Subcutaneous abdominal adipose tissue (tissue), 5 donors: ENCODE measurements around the gene GOLGB1.
"Not testable (repeated sequence)": the region's sequence is repeated elsewhere in the genome, so short reads cannot be mapped to it uniquely, and the experiment has no call there.

Source experiments
- H3K27ac ChIP-seq: one replicate; pipeline ENCODE4 v1.7.0; 2013; ENCODE audit warnings: low read depth, mild to moderate bottlenecking, inconsistent platforms, low read length, moderate library complexity
- H3K27me3 ChIP-seq, 5 donors: one replicate each; pipeline ENCODE4 v1.7.0; 2013; ENCODE audit warnings: low read length in 5 of 5, inconsistent platforms in 1 of 5; ENCODE audit not compliant: control insufficient read depth in 5 of 5, insufficient read depth in 4 of 5
- H3K36me3 ChIP-seq, 5 donors: one replicate each; pipeline ENCODE4 v1.7.0; 2013; ENCODE audit warnings: low read length in 5 of 5; ENCODE audit not compliant: control insufficient read depth in 5 of 5, insufficient read depth in 5 of 5
- H3K4me1 ChIP-seq, 5 donors: one replicate each; pipeline ENCODE4 v1.7.0; 2013; ENCODE audit warnings: low read length in 5 of 5, mild to moderate bottlenecking in 3 of 5, moderate library complexity in 1 of 5; ENCODE audit not compliant: control insufficient read depth in 5 of 5, insufficient read depth in 5 of 5
- H3K4me3 ChIP-seq, 5 donors: one replicate each; pipeline ENCODE4 v1.7.0; 2013; ENCODE audit warnings: low read length in 5 of 5, low read depth in 1 of 5
- H3K9ac ChIP-seq, 5 donors: one replicate each; pipeline ENCODE4 v1.7.0; 2013; ENCODE audit warnings: low read length in 5 of 5, mild to moderate bottlenecking in 4 of 5, moderate library complexity in 3 of 5
- H3K9me3 ChIP-seq, 5 donors: one replicate each; pipeline ENCODE4 v1.7.0; 2013; ENCODE audit warnings: low read length in 5 of 5; ENCODE audit not compliant: control insufficient read depth in 5 of 5
- donor health status: healthy.
- donor health status: healthy.
- donor health status: healthy.
- donor health status: healthy.
- donor health status: healthy.

Gene GOLGB1

DNA sequence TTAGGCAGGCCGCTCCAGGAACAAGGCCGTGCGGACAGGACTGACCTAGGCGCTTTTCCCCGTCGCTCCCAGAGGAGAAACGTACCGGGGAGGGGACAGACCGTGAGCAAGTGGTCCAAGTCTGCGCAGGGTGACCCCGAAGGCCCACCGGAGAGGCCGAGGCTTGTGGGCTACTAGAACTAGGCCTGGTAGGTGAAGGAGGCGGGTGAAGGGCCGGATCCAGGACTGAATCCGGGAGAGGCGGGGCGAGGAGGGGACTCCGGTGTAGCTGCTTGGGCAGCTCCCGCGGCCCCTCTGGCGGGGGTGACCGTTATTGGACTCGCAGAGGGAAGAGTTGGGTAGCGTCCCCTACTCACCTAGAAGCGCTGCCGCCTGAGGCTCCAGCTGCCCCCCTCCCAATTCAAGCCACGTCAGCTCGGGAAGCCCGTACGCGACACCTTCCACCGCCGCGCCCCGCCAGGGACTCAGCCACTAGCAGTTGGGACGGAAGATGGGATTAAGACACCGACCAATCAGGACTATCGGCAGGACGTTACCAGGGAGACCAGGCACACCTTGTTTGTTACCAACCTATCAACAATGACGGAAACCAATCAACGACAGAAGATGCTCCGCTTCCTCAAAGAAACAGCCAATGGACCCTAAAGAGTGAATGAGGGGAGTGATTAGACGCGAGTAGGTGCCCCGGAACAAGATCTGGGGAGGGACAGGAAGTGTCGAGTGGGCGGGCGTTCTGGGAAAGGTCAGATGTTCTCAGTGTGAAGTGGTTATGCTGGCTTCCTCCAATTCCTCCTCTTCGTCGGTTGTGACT is at the start of gene GOLGB1:
Gene GOLGB1, minus strand, starts transcription at position 466 of the 811 bp plus-strand sequence. CDS start 18,770 bp downstream, outside the sequence.
- Histone ChIP-seq H3K27ac (peak within 1 kb of the TSS; percentile 91), H3K4me3 (peak within 1 kb of the TSS; percentile 89 to 94 (median 92)), H3K9me3 (no peaks in the 10 kb centered on the region), H3K36me3 (no peaks in the 10 kb centered on the region), H3K27me3 (no peaks in the 10 kb centered on the region), H3K9ac (peak within 1 kb of the TSS; percentile 30 to 98 (median 91)), H3K4me1 (peaks cover 2 to 31% (median 25%) of the 10 kb centered on the region in 5 donors)

DNA sequence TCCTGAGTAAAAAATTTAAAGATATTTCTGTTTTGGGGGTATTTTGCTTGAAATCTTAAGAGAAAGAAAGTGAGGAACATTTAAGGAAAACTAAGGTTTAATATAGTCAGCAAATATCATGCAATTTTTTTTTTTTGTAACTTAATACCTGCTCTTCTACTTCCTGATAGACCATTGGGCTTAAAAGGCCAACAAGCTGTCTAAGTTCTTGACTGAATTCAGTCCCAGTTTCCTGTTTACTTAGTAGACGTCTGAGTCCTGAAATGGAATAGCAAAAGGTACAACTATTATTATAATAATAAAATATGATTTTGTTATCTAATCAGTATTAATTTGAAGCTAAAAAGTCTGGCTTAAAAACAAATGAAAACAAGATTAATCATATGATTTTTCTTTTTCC is 47.4 kb upstream of the GOLGB1 start:
- H3K4me1 ChIP-seq = no peaks in the 10 kb centered on the region
- no peak overlapping the region for H3K27ac ChIP-seq
- no peaks in the 10 kb centered on the region for H3K9me3 ChIP-seq
- H3K4me3 ChIP-seq = no peak overlapping the region
- H3K9ac ChIP-seq = no peak overlapping the region
- no peaks in the 10 kb centered on the region for H3K27me3 ChIP-seq
- H3K36me3 ChIP-seq = peaks cover 0 to 19% (median 10%) of the 10 kb centered on the region in 5 donors

GRCh38 chr3:121794264-121794983 is 44.9 kb upstream of the GOLGB1 start:
- H3K36me3 ChIP-seq = peaks cover 0 to 25% (median 15%) of the 10 kb centered on the region in 5 donors
- no peak overlapping the region for H3K4me3 ChIP-seq
- no peak overlapping the region for H3K27ac ChIP-seq
- H3K4me1 ChIP-seq = no peaks in the 10 kb centered on the region
- no peak overlapping the region for H3K9ac ChIP-seq
- no peaks in the 10 kb centered on the region for H3K9me3 ChIP-seq
- no peaks in the 10 kb centered on the region for H3K27me3 ChIP-seq

- Histone ChIP-seq H3K36me3 (peaks cover 11 to 38% (median 27%) of the 10 kb centered on the region in 5 donors), H3K27me3 (no peaks in the 10 kb centered on the region), H3K9ac (no peak overlapping the region), H3K27ac (no peak overlapping the region), H3K4me1 (no peaks in the 10 kb centered on the region), H3K9me3 (no peaks in the 10 kb centered on the region), H3K4me3 (no peak overlapping the region)
Observed at GRCh38 chr3:121793078-121793477, 43.5 kb upstream of the GOLGB1 start.

GRCh38 chr3:121786485-121786884 is 36.9 kb upstream of the GOLGB1 start:
- H3K4me1 ChIP-seq = no peaks in the 10 kb centered on the region
- no peak overlapping the region for H3K27ac ChIP-seq
- H3K9ac ChIP-seq = no peak overlapping the region
- H3K27me3 ChIP-seq = no peaks in the 10 kb centered on the region
- H3K4me3 ChIP-seq = no peak overlapping the region
- no peaks in the 10 kb centered on the region for H3K9me3 ChIP-seq
- H3K36me3 ChIP-seq = peaks cover 25 to 54% (median 44%) of the 10 kb centered on the region in 5 donors

GRCh38 chr3:121782784-121783183 is 33.2 kb upstream of the GOLGB1 start:
- not testable (repeated sequence) for H3K9me3 ChIP-seq, H3K4me1 ChIP-seq, H3K27ac ChIP-seq, H3K4me3 ChIP-seq, H3K9ac ChIP-seq, H3K27me3 ChIP-seq
- peaks cover 33 to 56% (median 43%) of the 10 kb centered on the region in 5 donors for H3K36me3 ChIP-seq

GRCh38 chr3:121781611-121782010 is 32.1 kb upstream of the GOLGB1 start:
- Histone ChIP-seq H3K4me3 (no peak overlapping the region), H3K27ac (no peak overlapping the region), H3K9me3 (no peaks in the 10 kb centered on the region), H3K9ac (no peak overlapping the region), H3K36me3 (peaks cover 34 to 56% (median 44%) of the 10 kb centered on the region in 5 donors), H3K4me1 (no peaks in the 10 kb centered on the region), H3K27me3 (no peaks in the 10 kb centered on the region)

GRCh38 chr3:121775095-121775494 is 25.6 kb upstream of the GOLGB1 start:
- H3K4me3 ChIP-seq, H3K9me3 ChIP-seq, H3K27me3 ChIP-seq, H3K9ac ChIP-seq, H3K4me1 ChIP-seq, H3K27ac ChIP-seq: not testable (repeated sequence)
- H3K36me3 ChIP-seq = peaks cover 31 to 75% (median 44%) of the 10 kb centered on the region in 5 donors

DNA sequence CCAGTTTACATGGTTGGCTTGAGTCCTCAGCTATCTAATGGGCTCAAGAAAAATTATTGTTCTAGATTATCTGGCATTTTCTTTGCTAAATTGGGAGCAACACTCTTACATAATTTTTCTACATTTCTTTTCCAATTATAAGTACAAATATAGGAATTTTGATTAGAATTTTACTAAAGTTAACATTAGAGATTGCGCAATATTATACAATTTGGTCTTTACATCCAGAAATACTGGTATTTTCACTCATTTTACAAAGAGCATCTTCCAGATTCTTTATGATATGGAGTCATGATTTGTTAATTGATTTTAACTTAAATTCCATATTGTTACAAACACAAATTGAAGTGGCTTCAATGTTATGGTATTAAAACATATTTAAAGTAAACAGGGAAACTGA is 19.7 kb upstream of the GOLGB1 start:
- Histone ChIP-seq H3K4me3 (no peak overlapping the region), H3K27me3 (no peaks in the 10 kb centered on the region), H3K4me1 (no peaks in the 10 kb centered on the region), H3K36me3 (peaks cover 22 to 41% (median 27%) of the 10 kb centered on the region in 5 donors), H3K9me3 (no peaks in the 10 kb centered on the region), H3K9ac (no peak overlapping the region), H3K27ac (no peak overlapping the region)

- Histone ChIP-seq H3K4me3 (no peak overlapping the region), H3K27me3 (no peaks in the 10 kb centered on the region), H3K4me1 (no peaks in the 10 kb centered on the region), H3K36me3 (peaks cover 14 to 37% (median 27%) of the 10 kb centered on the region in 5 donors), H3K27ac (no peak overlapping the region), H3K9ac (no peak overlapping the region), H3K9me3 (no peaks in the 10 kb centered on the region)
Observed at GRCh38 chr3:121768452-121768851, 18.9 kb upstream of the GOLGB1 start.
